Osteoblast (primary cell): ENCODE results near the gene CCDC192. TPM values are rescaled to one million over a fixed set of nuclear protein-coding genes. Genes with fewer than 3 reads are reported as not detected.

ENCODE experiments used
- DNase-seq: peaks from one replicate; pipeline ENCODE4 v3.0.0; 2011; ENCODE audit warnings: low spot score, mixed read lengths; ENCODE audit not compliant: insufficient read length; ENCODE audit errors: missing footprints
- H2AFZ ChIP-seq: 2 replicates; pipeline ENCODE4 v1.6.0; 2011; ENCODE audit warnings: mild to moderate bottlenecking, low read length
- H3K27ac ChIP-seq: 2 replicates; pipeline ENCODE4 v1.5.1; 2011; ENCODE audit warnings: mild to moderate bottlenecking, low read depth, low read length, moderate library complexity
- H3K27me3 ChIP-seq: 2 replicates; pipeline ENCODE4 v1.6.0; 2012; ENCODE audit warnings: mild to moderate bottlenecking, control low read depth, inconsistent platforms, low read length, moderate library complexity; ENCODE audit not compliant: insufficient read depth
- H3K36me3 ChIP-seq: 2 replicates; pipeline ENCODE4 v1.5.1; 2011; ENCODE audit warnings: mild to moderate bottlenecking, low read length, control low read depth, moderate library complexity; ENCODE audit not compliant: insufficient read depth
- H3K4me1 ChIP-seq: 2 replicates; pipeline ENCODE4 v1.5.1; 2011; ENCODE audit warnings: mild to moderate bottlenecking, low read length, control low read depth, moderate library complexity; ENCODE audit not compliant: insufficient read depth
- H3K4me2 ChIP-seq: 2 replicates; pipeline ENCODE4 v1.6.0; 2011; ENCODE audit warnings: mild to moderate bottlenecking, low read length; ENCODE audit not compliant: insufficient read depth
- H3K4me3 ChIP-seq: fragments of 200-600 bp; sonication (generic); 3 replicates; pipeline ENCODE4 v1.5.1; 2012; ENCODE audit warnings: mild to moderate bottlenecking, low read length, inconsistent platforms; ENCODE audit not compliant: insufficient read depth
- H3K79me2 ChIP-seq: 2 replicates; pipeline ENCODE4 v1.6.0; 2012; ENCODE audit warnings: mild to moderate bottlenecking, low read length, control low read depth, inconsistent platforms; ENCODE audit not compliant: insufficient read depth
- H3K9me3 ChIP-seq: 2 replicates; pipeline ENCODE4 v1.5.1; 2011; ENCODE audit warnings: low read depth, low read length, control low read depth
- H4K20me1 ChIP-seq: 2 replicates; pipeline ENCODE4 v1.6.0; 2012; ENCODE audit warnings: mild to moderate bottlenecking, low read length, control low read depth; ENCODE audit not compliant: insufficient read depth
- CTCF ChIP-seq: IDR thresholded peaks from 2 replicates; pipeline ENCODE4 v1.5.1; 2011; ENCODE audit warnings: mild to moderate bottlenecking, low read depth, low read length, moderate library complexity; ENCODE audit errors: extremely low read depth
- total RNA-seq: library from RNA; depleted of rRNA; stranded (reverse); fragments of >200 nt; gene quantifications from 2 replicates; pipeline ENCODE4 v1.2.3, GENCODE V29; 2012

Gene CCDC192
- total RNA-seq, 1 donor, result not detected

- peaks cover 5% of the 10 kb centered on the region for H3K4me1 ChIP-seq
- no peaks in the 10 kb centered on the region for H3K79me2 ChIP-seq
- no peak overlapping the region for H3K4me3 ChIP-seq
- no peaks in the 10 kb centered on the region for H3K27me3 ChIP-seq
- H3K4me2 ChIP-seq, result no peak overlapping the region
- no peaks in the 10 kb centered on the region for H3K9me3 ChIP-seq
- H2AFZ ChIP-seq, result no peak overlapping the region
- H3K27ac ChIP-seq, result no peak overlapping the region
- DNase-seq, result no peak
- no peak for TF ChIP-seq CTCF
- H3K36me3 ChIP-seq, result no peaks in the 10 kb centered on the region
- no peaks in the 10 kb centered on the region for H4K20me1 ChIP-seq
These were observed 240.9 kb downstream of the CCDC192 start for GRCh38 chr5:127944125-127944524.

- no peaks in the 10 kb centered on the region for H3K79me2 ChIP-seq
These were observed 244.8 kb downstream of the CCDC192 start for GRCh38 chr5:127947941-127948340.

GRCh38 chr5:127950707-127951391, 247.7 kb downstream of the CCDC192 start:
- no peak overlapping the region for H3K27ac ChIP-seq
- no peaks in the 10 kb centered on the region for H3K9me3 ChIP-seq
- no peak overlapping the region for H3K4me3 ChIP-seq
- H3K36me3 ChIP-seq, result no peaks in the 10 kb centered on the region
- no peak for DNase-seq
- H2AFZ ChIP-seq, result no peak overlapping the region
- no peak overlapping the region for H3K4me2 ChIP-seq
- H3K79me2 ChIP-seq, result no peaks in the 10 kb centered on the region
- no peaks in the 10 kb centered on the region for H4K20me1 ChIP-seq
- peaks cover 3% of the 10 kb centered on the region for H3K4me1 ChIP-seq
- H3K27me3 ChIP-seq, result no peaks in the 10 kb centered on the region
- TF ChIP-seq CTCF, result no peak

More at GRCh38 chr5:127947941-127948340, 244.8 kb downstream of the CCDC192 start:
- peaks cover 3% of the 10 kb centered on the region for H3K4me1 ChIP-seq
- H4K20me1 ChIP-seq, result no peaks in the 10 kb centered on the region
- no peaks in the 10 kb centered on the region for H3K36me3 ChIP-seq
- no peak for DNase-seq
- H3K27me3 ChIP-seq, result no peaks in the 10 kb centered on the region
- H3K27ac ChIP-seq, result no peak overlapping the region
- no peak overlapping the region for H3K4me3 ChIP-seq
- H3K4me2 ChIP-seq, result no peak overlapping the region
- H2AFZ ChIP-seq, result no peak overlapping the region
- H3K9me3 ChIP-seq, result no peaks in the 10 kb centered on the region
- no peak for TF ChIP-seq CTCF

- no peak for TF ChIP-seq CTCF
- peaks cover 3% of the 10 kb centered on the region for H3K4me1 ChIP-seq
- no peak overlapping the region for H3K4me2 ChIP-seq
- no peak overlapping the region for H3K27ac ChIP-seq
- no peak for DNase-seq
- no peaks in the 10 kb centered on the region for H3K9me3 ChIP-seq
- no peak overlapping the region for H2AFZ ChIP-seq
- no peaks in the 10 kb centered on the region for H3K36me3 ChIP-seq
- no peaks in the 10 kb centered on the region for H3K79me2 ChIP-seq
- H4K20me1 ChIP-seq, result no peaks in the 10 kb centered on the region
- H3K27me3 ChIP-seq, result no peaks in the 10 kb centered on the region
- H3K4me3 ChIP-seq, result no peak overlapping the region
These were observed 248.6 kb downstream of the CCDC192 start for GRCh38 chr5:127951791-127952190.
